Natural killer cell (primary cell): ENCODE measurements around the gene LYRM1. TPM values are rescaled to one million over a fixed set of nuclear protein-coding genes. Genes with fewer than 3 reads are reported as not detected.

ENCODE experiments used
- ATAC-seq, 3 donors: fragments of 150-1000 bp in 2 of 3; fragments of 200-7000 bp in 1 of 3; cut with Tn5 transposase; 1 replicate in 1 of 3; 2 replicates in 2 of 3; pipeline ENCODE4 v1.10.0; 2021; ENCODE audit warnings: mild to moderate bottlenecking in 2 of 3, moderate library complexity in 2 of 3
- DNase-seq, 2 donors: peaks; one replicate each; pipeline versions ENCODE4 v3.0.0 to v3.0.0-alpha.2; 2013 to 2021; ENCODE audit warnings: mixed read lengths in 1 of 2
- H3K27ac ChIP-seq: one replicate; pipeline ENCODE4 v1.5.1; 2013; ENCODE audit warnings: mild to moderate bottlenecking, low read length
- H3K27me3 ChIP-seq: one replicate; pipeline ENCODE4 v1.6.1; 2013; ENCODE audit warnings: low read length; ENCODE audit not compliant: control insufficient read depth, insufficient read depth
- H3K36me3 ChIP-seq: one replicate; pipeline ENCODE4 v1.6.1; 2013; ENCODE audit warnings: low read length; ENCODE audit not compliant: control insufficient read depth, insufficient read depth
- H3K4me1 ChIP-seq: one replicate; pipeline ENCODE4 v1.6.1; 2013; ENCODE audit warnings: low read length; ENCODE audit not compliant: control insufficient read depth, insufficient read depth
- H3K4me3 ChIP-seq: one replicate; pipeline ENCODE4 v1.5.1; 2013; ENCODE audit warnings: low read length
- H3K9me3 ChIP-seq: one replicate; pipeline ENCODE4 v1.6.1; 2013; ENCODE audit warnings: low read length; ENCODE audit not compliant: control insufficient read depth, insufficient read depth
- H3K27ac Mint-ChIP-seq, 2 donors: one replicate each; pipeline ENCODE4 v1.8.0; 2022; ENCODE audit warnings: mild to moderate bottlenecking in 2 of 2, mixed read lengths in 2 of 2, moderate library complexity in 1 of 2
- H3K27me3 Mint-ChIP-seq, 2 donors: one replicate each; pipeline ENCODE4 v1.8.0; 2022; ENCODE audit warnings: low read depth in 2 of 2, mixed read lengths in 2 of 2
- H3K36me3 Mint-ChIP-seq: one replicate; pipeline ENCODE4 v1.8.0; 2022; ENCODE audit warnings: mixed read lengths
- H3K4me1 Mint-ChIP-seq, 2 donors: one replicate each; pipeline ENCODE4 v1.8.0; 2022; ENCODE audit warnings: mixed read lengths in 2 of 2
- H3K4me3 Mint-ChIP-seq: one replicate; pipeline ENCODE4 v1.8.0; 2022; ENCODE audit warnings: mild to moderate bottlenecking, moderate library complexity, mixed read lengths
- H3K9me3 Mint-ChIP-seq, 2 donors: one replicate each; pipeline ENCODE4 v1.8.0; 2022; ENCODE audit warnings: mixed read lengths in 2 of 2
- WGBS: methylation state at CpG from one replicate; pipeline ENCODE4 v1.1.7; 2013; ENCODE audit warnings: missing lambda C conversion rate; ENCODE audit not compliant: insufficient coverage; 5-methylcytosine and 5-hydroxymethylcytosine counted together
- intact Hi-C: fragments of 100-400 bp; cut with micrococcal nuclease; formaldehyde crosslinking; loops from one replicate; pipeline ENCODE4 v1.14.2; 2022
- total RNA-seq, 4 donors: library from RNA; stranded (reverse); fragments of 120-200 nt in 1 of 4; gene quantifications; one replicate each; pipeline versions ENCODE4 v1.2.3 to v1.2.4, GENCODE V29; 2013 to 2022
- TF ChIP-seq, protein P1 (sequence below): fragments of 200-600 bp; IDR thresholded peaks from one replicate; pipeline ENCODE4 v1.8.0; 2022; ENCODE audit warnings: antibody characterized with exemption

LYRM1 gene
- total RNA-seq, 3 donors from 2014 or later (not counting 1 experiment from before 2014, with no cell fraction given) = 15.3 to 25.7 (median 17.2) TPM

GRCh38 chr16:20940871-20941635, 40.5 kb downstream of the LYRM1 start:
- peak in 1 of 3 donors; percentile 10 for ATAC-seq
- DNase-seq = no peak
- Histone ChIP-seq H3K9me3 (no peaks in the 10 kb centered on the region), H3K27me3 (no peaks in the 10 kb centered on the region), H3K4me3 (no peak overlapping the region), H3K4me1 (peaks cover 6% of the 10 kb centered on the region), H3K36me3 (no peaks in the 10 kb centered on the region), H3K27ac (no peak overlapping the region)
- 21% methylated on average over 6 of the region's 6 CpGs for WGBS
- no peaks in the 10 kb centered on the region for H3K36me3 Mint-ChIP-seq
- no peaks in the 10 kb centered on the region for H3K9me3 Mint-ChIP-seq
- intact Hi-C loops = no loop called here
- peak overlapping the region in 1 of 2 donors; percentile 67 for H3K27ac Mint-ChIP-seq
- H3K4me1 Mint-ChIP-seq = peaks cover 8% of the 10 kb centered on the region in 2 donors
- H3K4me3 Mint-ChIP-seq = no peak overlapping the region
- peaks cover 0 to 8% of the 10 kb centered on the region in 2 donors for H3K27me3 Mint-ChIP-seq
- TF ChIP-seq, protein P1, sequence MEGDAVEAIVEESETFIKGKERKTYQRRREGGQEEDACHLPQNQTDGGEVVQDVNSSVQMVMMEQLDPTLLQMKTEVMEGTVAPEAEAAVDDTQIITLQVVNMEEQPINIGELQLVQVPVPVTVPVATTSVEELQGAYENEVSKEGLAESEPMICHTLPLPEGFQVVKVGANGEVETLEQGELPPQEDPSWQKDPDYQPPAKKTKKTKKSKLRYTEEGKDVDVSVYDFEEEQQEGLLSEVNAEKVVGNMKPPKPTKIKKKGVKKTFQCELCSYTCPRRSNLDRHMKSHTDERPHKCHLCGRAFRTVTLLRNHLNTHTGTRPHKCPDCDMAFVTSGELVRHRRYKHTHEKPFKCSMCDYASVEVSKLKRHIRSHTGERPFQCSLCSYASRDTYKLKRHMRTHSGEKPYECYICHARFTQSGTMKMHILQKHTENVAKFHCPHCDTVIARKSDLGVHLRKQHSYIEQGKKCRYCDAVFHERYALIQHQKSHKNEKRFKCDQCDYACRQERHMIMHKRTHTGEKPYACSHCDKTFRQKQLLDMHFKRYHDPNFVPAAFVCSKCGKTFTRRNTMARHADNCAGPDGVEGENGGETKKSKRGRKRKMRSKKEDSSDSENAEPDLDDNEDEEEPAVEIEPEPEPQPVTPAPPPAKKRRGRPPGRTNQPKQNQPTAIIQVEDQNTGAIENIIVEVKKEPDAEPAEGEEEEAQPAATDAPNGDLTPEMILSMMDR = no peak

GRCh38 chr16:20941636-20941926, 41.0 kb downstream of the LYRM1 start:
- WGBS = 97% methylated on average over 6 of the region's 6 CpGs
- ATAC-seq = no peak
- no peaks in the 10 kb centered on the region for H3K27me3 ChIP-seq
- intact Hi-C loops = no loop called here
- no peak overlapping the region for H3K4me3 ChIP-seq
- peak overlapping the region in 1 of 2 donors; percentile 67 for H3K27ac Mint-ChIP-seq
- H3K9me3 ChIP-seq = no peaks in the 10 kb centered on the region
- H3K36me3 Mint-ChIP-seq = no peaks in the 10 kb centered on the region
- DNase-seq = no peak
- H3K4me1 ChIP-seq = peaks cover 6% of the 10 kb centered on the region
- peaks cover 0 to 7% of the 10 kb centered on the region in 2 donors for H3K27me3 Mint-ChIP-seq
- TF ChIP-seq, protein P1 = no peak
- H3K9me3 Mint-ChIP-seq = no peaks in the 10 kb centered on the region
- peaks cover 8% of the 10 kb centered on the region in 2 donors for H3K4me1 Mint-ChIP-seq
- no peaks in the 10 kb centered on the region for H3K36me3 ChIP-seq
- H3K27ac ChIP-seq = no peak overlapping the region
- H3K4me3 Mint-ChIP-seq = no peak overlapping the region

DNA sequence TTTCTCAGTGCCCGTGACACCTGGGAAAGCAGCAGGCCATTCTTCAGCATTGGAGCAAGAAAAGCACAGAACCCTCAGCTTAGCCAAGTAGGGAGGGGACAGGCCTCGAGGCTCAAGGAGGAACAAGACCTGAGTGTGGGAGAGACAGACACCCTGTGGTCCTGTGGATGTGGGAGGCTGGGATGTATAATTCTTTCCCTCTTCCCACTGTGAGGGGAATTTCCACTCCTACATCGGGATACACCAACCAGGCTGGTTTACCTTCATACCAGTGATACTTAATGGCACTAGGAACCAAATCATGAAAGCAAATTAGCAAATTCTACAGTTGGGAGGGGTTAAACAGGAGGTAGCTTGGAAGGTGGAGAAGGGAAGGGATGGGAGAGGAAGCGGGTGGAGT, 41.7 kb downstream of the LYRM1 start:
- H3K27ac ChIP-seq = no peak overlapping the region
- Mint-ChIP-seq H3K36me3 (no peaks in the 10 kb centered on the region), H3K27ac (no peak overlapping the region), H3K4me3 (no peak overlapping the region), H3K27me3 (no peaks in the 10 kb centered on the region), H3K4me1 (peaks cover 8% of the 10 kb centered on the region in 2 donors), H3K9me3 (no peaks in the 10 kb centered on the region)
- no peaks in the 10 kb centered on the region for H3K27me3 ChIP-seq
- H3K4me3 ChIP-seq = no peak overlapping the region
- DNase-seq = no peak
- H3K9me3 ChIP-seq = no peaks in the 10 kb centered on the region
- intact Hi-C loops = no loop called here
- TF ChIP-seq, protein P1 = no peak
- no peaks in the 10 kb centered on the region for H3K36me3 ChIP-seq
- ATAC-seq = no peak
- H3K4me1 ChIP-seq = peaks cover 6% of the 10 kb centered on the region
- 90% methylated on average over 3 of the region's 4 CpGs for WGBS
